Liver (tissue), 3 donors: ENCODE results near the gene CASP3.

ENCODE experiments used
- CTCF ChIP-seq: fragments of 150-350 bp; IDR thresholded peaks from 2 replicates; pipeline ENCODE4 v1.5.1; 2017; ENCODE audit warnings: improper control_type of control experiment, low read depth, low read length; ENCODE audit not compliant: missing input control
- HNF4G ChIP-seq: IDR thresholded peaks from 2 replicates; pipeline ENCODE4 v1.6.1; 2016; ENCODE audit warnings: antibody characterized with exemption
- MAX ChIP-seq: IDR thresholded peaks from 2 replicates; pipeline ENCODE4 v1.6.1; 2016; ENCODE audit warnings: antibody characterized with exemption
- RAD21 ChIP-seq, 2 donors: IDR thresholded peaks; 2 replicates each; pipeline ENCODE4 v1.6.1; 2016; ENCODE audit warnings: antibody characterized with exemption in 2 of 2, mild to moderate bottlenecking in 2 of 2
- SP1 ChIP-seq: IDR thresholded peaks from 2 replicates; pipeline ENCODE4 v1.6.1; 2018; ENCODE audit warnings: antibody characterized with exemption, mild to moderate bottlenecking
- YY1 ChIP-seq: IDR thresholded peaks from 2 replicates; pipeline ENCODE4 v1.6.1; 2016; ENCODE audit warnings: antibody characterized with exemption, mild to moderate bottlenecking
- TF ChIP-seq, protein P1 (sequence below): IDR thresholded peaks from 2 replicates; pipeline ENCODE4 v1.6.1; 2016; ENCODE audit warnings: antibody characterized with exemption
- donor health status: healthy.
- donor health status: healthy.

- no peak for TF ChIP-seq CTCF
- TF ChIP-seq HNF4G, result no peak
- no peak for TF ChIP-seq YY1
- no peak for TF ChIP-seq RAD21 (IDR thresholded peaks at IDR 0.05)
- no peak for TF ChIP-seq SP1
- TF ChIP-seq MAX, result no peak
- TF ChIP-seq, protein P1, sequence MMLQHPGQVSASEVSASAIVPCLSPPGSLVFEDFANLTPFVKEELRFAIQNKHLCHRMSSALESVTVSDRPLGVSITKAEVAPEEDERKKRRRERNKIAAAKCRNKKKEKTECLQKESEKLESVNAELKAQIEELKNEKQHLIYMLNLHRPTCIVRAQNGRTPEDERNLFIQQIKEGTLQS, result no peak
These were observed 21.1 kb downstream of the CASP3 start for GRCh38 chr4:184628103-184628502.
